ENCODE results near the gene LEP. TPM values are rescaled to one million over a fixed set of nuclear protein-coding genes. Genes with fewer than 3 reads are reported as not detected.

Gene LEP
- total RNA-seq, 1 donor from 2014 or later: not detected

DNA sequence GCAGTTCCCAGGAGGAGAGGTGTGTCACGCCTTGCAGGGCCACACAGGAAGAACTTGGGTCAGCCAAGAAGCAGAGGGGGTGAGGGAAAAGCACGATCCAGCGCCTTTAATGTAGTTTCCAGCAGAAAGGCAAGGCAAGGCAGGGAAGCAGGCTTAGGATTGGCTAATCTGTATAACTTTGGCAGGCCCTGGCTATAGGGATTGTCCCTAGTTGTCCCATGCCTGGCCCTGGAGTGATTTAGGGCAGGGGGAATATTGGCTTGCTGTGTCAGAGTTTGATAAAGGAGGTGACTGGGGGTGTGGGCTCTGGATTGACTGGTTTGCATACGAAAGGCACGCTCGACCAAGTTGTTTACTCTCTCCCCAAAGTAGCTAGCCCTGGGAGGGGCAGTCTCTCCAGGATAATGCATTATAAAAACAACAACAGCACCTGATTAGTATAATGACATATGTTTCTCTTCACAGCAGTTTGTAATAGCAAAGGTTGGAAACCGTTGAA, 58.1 kb downstream of the LEP start:
- Histone ChIP-seq H3K4me3 (no peak overlapping the region), H3K9me3 (no peaks in the 10 kb centered on the region), H3K27me3 (no peaks in the 10 kb centered on the region), H3K4me1 (no peaks in the 10 kb centered on the region), H3K27ac (no peak overlapping the region), H3K36me3 (peaks cover 0 to 3% of the 10 kb centered on the region in 2 donors)
- TF ChIP-seq, protein P1, sequence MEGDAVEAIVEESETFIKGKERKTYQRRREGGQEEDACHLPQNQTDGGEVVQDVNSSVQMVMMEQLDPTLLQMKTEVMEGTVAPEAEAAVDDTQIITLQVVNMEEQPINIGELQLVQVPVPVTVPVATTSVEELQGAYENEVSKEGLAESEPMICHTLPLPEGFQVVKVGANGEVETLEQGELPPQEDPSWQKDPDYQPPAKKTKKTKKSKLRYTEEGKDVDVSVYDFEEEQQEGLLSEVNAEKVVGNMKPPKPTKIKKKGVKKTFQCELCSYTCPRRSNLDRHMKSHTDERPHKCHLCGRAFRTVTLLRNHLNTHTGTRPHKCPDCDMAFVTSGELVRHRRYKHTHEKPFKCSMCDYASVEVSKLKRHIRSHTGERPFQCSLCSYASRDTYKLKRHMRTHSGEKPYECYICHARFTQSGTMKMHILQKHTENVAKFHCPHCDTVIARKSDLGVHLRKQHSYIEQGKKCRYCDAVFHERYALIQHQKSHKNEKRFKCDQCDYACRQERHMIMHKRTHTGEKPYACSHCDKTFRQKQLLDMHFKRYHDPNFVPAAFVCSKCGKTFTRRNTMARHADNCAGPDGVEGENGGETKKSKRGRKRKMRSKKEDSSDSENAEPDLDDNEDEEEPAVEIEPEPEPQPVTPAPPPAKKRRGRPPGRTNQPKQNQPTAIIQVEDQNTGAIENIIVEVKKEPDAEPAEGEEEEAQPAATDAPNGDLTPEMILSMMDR (IDR thresholded peaks at IDR 0.05): no peak
- intact Hi-C loops (cut with DNase I): no loop called here
- DNase-seq (ENCODE audit: low spot score in 2 of 2): no peak

DNA sequence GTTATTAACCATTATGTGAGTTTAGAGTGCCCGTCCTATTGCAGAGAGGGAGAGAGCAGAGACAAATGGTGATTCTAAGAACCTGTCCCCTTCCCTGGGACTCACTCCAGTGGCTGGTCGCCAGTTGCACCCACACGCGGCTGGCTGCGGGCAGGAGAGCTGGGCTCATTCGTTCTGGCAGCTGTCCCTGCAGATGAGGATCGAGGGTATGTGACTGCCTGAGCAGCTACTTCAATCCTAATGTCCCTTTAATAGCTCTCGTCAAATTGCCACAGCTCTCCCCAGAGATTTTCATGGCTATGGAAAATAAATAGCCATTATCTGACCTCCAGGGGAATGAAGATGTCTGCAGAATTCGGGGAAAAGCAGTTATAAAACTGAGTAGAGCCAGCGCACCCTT, 61.1 kb downstream of the LEP start:
- no peaks in the 10 kb centered on the region for H3K9me3 ChIP-seq
- no peak for DNase-seq (ENCODE audit: low spot score in 2 of 2)
- H3K27ac ChIP-seq: no peak overlapping the region
- H3K27me3 ChIP-seq: no peaks in the 10 kb centered on the region
- intact Hi-C loops (cut with DNase I): no loop called here
- TF ChIP-seq, protein P1 (IDR thresholded peaks at IDR 0.05): no peak
- no peaks in the 10 kb centered on the region for H3K4me1 ChIP-seq
- no peak overlapping the region for H3K4me3 ChIP-seq
- H3K36me3 ChIP-seq: peaks cover 17 to 21% of the 10 kb centered on the region in 2 donors

DNA sequence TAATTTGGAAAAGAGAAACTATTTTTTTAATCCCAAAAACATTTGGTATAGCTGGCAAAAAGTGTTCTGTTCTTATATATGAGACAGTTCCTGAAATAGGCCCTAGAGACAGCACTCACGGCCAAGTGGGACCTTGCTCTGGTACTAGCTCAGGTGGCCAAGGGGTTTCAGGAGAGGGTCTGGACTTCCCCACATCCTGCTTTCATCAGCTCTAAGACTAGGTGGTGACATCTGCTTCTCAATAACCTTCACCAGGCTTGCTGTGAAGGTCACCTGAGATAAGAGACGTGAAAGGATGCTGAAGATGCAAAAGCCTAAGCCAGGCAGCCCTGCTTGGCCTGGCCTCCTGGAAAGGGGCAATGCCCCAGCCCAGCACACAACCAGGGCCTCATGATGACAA, 62.1 kb downstream of the LEP start:
- DNase-seq (ENCODE audit: low spot score in 2 of 2): no peak
- TF ChIP-seq, protein P1 (IDR thresholded peaks at IDR 0.05): no peak
- H3K27ac ChIP-seq: no peak overlapping the region
- intact Hi-C loops (cut with DNase I): no loop called here
- no peaks in the 10 kb centered on the region for H3K9me3 ChIP-seq
- peaks cover 23 to 31% of the 10 kb centered on the region in 2 donors for H3K36me3 ChIP-seq
- H3K27me3 ChIP-seq: no peaks in the 10 kb centered on the region
- H3K4me1 ChIP-seq: no peaks in the 10 kb centered on the region
- no peak overlapping the region for H3K4me3 ChIP-seq

DNA sequence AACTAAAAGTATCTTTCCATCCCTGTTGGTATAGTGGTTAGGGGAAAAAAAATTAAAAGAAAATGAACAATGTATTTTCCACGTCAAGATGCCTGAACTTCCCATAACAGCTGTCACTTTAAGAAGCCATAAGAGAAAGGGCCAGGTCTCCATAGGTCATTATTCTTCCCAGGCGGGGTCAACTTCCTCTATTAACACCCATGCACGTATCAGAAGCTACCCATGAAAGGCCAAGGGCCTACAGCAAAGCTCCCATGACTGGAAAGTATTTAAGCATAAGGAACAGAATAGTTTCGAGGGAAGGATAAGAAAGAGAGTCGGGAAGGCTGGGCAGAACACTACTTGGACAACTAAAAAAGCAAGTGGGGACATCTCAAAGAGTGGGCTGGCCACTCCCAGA, 62.6 kb downstream of the LEP start:
- no peaks in the 10 kb centered on the region for H3K27me3 ChIP-seq
- TF ChIP-seq, protein P1 (IDR thresholded peaks at IDR 0.05): no peak
- H3K27ac ChIP-seq: no peak overlapping the region
- H3K9me3 ChIP-seq: no peaks in the 10 kb centered on the region
- no peak for DNase-seq (ENCODE audit: low spot score in 2 of 2)
- no peaks in the 10 kb centered on the region for H3K4me1 ChIP-seq
- peaks cover 27 to 35% of the 10 kb centered on the region in 2 donors for H3K36me3 ChIP-seq
- intact Hi-C loops (cut with DNase I): no loop called here
- no peak overlapping the region for H3K4me3 ChIP-seq

DNA sequence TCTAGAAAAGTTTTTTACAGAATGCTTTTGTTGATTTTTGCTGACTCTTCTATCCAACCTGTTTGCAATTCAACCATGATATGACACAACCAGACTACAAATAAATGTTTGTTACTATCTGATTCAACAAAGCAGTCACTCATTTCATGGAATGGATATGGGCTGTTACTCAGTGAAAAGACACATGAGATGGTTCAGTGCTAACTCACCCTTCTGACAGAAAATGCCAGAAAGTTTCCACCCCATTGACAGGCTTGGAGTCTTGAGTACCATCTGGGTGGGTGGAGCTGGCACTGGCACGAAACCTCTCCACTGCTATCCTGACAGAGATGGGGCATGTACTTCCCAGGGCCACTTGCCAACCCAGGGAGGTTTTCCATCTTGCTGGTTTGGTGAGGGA, 63.1 kb downstream of the LEP start:
- Histone ChIP-seq H3K27me3 (no peaks in the 10 kb centered on the region), H3K27ac (no peak overlapping the region), H3K4me1 (no peaks in the 10 kb centered on the region), H3K36me3 (peaks cover 30 to 39% of the 10 kb centered on the region in 2 donors), H3K9me3 (no peaks in the 10 kb centered on the region), H3K4me3 (no peak overlapping the region)
- TF ChIP-seq, protein P1 (IDR thresholded peaks at IDR 0.05): no peak
- intact Hi-C loops (cut with DNase I): no loop called here
- no peak for DNase-seq (ENCODE audit: low spot score in 2 of 2)

DNA sequence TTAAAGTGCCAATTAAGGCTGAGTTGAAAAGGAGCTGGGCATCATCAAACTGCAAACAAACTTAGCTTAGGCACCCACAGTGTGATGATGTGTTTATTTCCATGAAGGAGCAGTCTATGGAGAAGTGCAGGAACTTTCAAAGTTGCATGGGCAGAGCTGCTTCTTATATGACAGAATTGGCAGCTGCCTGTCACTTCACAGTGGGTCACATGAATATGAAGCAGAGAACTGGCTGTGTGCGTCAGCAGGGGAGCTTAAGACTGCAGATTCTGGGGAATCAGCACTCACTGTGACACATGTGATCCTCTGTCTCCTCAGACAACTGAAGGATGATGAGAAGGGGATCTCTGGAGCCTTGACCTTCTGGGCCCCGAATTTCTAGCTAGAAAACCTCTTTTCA, 66.0 kb downstream of the LEP start:
- Histone ChIP-seq H3K4me3 (no peak overlapping the region), H3K9me3 (no peaks in the 10 kb centered on the region), H3K4me1 (no peaks in the 10 kb centered on the region), H3K36me3 (peaks cover 51 to 68% of the 10 kb centered on the region in 2 donors), H3K27ac (no peak overlapping the region), H3K27me3 (no peaks in the 10 kb centered on the region)
- no peak for DNase-seq (ENCODE audit: low spot score in 2 of 2)
- TF ChIP-seq, protein P1 (IDR thresholded peaks at IDR 0.05): no peak
- intact Hi-C loops (cut with DNase I): no loop called here
